HG03135 (cell line): ENCODE results near the gene PKDREJ.

ENCODE experiments used
- ATAC-seq: cut with Tn5 transposase; IDR thresholded peaks from one replicate; pipeline ENCODE4 v1.9.1; 2021; ENCODE audit warnings: mild to moderate bottlenecking, moderate library complexity; ENCODE audit not compliant: unreplicated experiment

The PKDREJ gene

DNA sequence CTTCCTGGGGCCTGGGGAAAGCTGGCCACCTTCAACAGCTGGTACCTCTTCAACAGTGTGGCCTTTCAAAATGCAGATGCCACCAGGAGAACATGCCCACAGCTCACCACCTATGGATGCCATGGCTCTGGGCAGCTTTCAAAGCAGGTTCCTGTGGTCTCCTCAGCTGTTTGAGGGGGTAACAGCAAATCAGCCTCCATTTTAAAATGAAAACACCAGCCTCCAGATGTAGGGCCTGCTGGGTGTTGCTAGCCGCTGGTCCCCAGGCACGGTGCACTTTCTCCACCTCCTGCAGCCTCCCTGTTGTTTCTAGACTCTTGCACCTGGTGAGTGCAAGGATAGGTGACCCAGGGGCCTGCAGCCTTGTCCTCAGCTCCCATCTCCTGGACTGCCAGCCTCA is 23.1 kb downstream of the PKDREJ start:
- ATAC-seq: no peak

DNA sequence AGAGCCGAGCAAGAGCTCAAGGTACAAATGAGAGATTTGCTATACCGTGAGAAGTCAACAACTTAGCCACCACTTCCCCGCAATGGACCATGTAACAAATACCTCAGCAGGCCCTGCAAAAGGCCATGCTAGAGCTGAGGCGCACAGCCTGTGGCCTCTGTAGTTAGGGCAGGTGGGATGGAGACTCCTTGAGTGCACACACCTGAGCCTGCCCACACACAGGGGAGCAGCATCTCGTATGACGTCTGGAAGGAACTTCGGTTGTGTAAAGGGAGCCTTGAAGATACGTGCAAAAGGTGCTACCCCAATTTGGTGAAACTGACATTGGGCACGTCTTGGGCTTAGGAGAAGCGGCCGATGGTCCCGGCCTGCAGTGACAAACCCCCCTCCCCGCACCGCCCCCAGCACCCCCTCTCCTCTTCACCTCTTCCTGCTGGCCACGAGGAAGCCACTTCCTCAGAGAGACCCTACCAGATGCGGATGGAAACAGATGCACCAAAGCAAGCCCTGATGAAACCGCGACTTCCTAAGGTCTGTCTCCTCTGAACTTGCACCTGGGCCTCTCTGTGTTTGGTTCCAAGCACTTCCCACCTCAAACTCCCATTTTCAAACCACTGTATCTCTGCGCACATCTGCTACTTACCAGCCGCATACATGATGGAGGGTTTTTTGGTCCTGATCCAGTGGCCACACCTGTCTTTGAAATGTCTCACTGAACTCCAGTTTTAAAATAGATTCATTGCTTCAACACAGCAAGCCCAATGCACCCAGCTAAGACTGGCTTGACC is 23.7 kb downstream of the PKDREJ start:
- no peak for ATAC-seq

GRCh38 chr22:46238541-46238940 is 24.6 kb downstream of the PKDREJ start:
- no peak for ATAC-seq

DNA sequence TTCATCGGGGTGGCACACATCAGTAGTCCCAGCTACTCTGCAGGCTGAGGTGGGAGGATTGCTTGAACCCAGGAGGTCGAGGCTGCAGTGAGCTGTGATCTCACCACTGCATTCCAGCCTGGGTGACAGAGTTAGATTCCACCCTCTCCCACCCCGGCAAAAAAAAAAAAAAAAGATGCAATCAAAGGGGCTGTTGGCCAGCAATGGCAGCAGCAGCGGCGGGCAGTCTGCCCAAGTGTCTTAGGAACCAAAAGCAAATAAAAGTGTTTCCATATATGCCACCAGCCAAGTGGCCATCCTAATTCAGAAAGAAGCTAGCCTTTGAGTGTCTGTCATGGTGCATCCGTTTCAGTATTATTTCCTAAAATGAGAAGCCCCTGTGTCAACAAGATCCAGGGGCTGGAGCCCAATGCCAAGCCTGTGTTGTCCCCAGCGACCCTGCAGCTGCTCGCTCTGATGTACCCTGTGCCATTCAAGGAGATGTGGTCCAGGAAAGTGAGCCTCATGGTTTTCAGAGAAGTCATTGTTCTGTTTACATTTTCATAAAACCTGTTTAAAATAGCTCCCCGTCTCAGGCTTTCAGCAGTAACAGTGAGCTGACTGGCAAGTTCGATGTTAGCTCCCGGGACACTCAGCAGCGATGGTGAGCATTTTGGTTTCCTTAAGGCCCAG is 25.6 kb downstream of the PKDREJ start:
- ATAC-seq: no peak

DNA sequence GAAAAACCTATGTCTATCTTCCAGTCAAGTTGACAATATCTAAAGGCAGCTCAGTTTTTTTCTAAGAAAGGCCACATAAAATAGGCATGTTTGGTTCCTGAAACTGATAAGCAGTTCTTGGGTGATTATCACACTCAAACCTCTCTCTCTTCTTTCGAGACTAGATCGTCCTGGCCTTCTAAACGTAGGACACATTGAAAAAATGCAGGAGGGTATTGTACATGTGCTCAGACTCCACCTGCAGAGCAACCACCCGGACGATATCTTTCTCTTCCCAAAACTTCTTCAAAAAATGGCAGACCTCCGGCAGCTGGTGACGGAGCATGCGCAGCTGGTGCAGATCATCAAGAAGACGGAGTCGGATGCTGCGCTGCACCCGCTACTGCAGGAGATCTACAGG is 28.2 kb downstream of the PKDREJ start:
- ATAC-seq: no peak

- no peak for ATAC-seq
Measured at GRCh38 chr22:46233231-46233630, 29.9 kb downstream of the PKDREJ start.

DNA sequence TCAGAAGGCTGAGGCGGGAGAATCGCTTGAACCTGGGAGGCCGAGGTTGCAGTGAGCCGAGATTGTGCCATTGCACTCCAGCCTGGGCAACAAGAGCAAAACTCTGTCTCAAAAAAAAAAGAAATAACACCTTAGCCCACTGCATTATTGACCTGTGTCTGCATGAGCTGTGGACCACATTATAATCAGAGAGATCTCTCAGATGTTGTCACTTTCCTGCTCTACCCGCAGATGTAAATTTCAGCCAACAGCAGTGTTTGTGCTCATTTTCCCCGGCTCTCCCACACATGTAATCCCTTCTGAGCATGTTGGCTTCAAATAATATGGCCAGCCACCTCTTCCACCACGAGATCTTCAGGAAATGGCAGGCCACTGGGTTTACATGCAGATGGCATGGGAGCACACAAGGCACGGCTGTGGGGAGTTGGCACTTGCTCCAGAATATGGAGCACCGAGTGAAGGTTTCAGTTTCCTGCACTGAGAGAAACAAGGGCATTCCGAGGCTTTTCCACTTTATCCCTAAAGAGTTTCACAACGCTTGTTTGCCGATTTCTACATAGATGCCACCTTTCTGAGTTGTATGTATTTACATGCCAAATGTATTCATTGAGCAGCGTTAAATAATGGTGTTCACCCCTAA is 32.8 kb downstream of the PKDREJ start:
- no peak for ATAC-seq

DNA sequence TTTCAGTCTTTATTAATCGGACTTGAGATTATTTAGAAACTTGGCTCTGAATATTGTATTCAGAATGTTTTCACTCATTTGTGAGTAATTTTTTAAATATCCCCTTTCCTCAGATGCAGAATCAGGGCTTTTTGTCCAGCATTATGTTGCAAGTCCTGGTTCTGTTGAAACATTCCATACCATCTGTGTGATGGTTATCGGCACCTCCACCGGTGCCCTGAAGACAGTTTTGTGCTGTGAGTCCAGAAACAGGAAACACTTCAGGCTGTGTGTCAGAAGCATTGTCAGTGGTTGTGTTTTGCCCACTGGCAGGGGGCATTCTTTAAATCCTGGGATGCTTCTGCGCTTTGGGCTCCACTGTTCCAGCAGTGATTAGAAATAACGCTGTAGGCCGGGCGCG is 33.4 kb downstream of the PKDREJ start:
- no peak for ATAC-seq

GRCh38 chr22:46226577-46226976 is 36.6 kb downstream of the PKDREJ start:
- no peak for ATAC-seq

DNA sequence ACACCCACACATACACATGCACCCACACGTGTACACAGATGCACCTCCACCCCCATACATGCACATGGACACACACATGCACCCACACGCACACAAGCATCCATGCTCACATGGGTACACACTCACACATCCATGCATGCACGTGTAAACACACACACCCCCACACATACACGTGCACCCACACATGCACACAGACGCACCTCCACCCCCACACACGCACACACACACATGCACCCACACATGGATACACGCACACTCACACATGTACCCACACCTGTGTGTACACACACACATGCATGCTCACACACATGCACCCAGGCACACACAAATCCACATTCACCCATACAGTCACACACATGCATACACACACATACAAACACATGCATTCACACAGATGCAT is 37.5 kb downstream of the PKDREJ start:
- no peak for ATAC-seq

- ATAC-seq: no peak
Measured at GRCh38 chr22:46224898-46225290, 38.2 kb downstream of the PKDREJ start.

GRCh38 chr22:46224044-46224897 is 38.9 kb downstream of the PKDREJ start:
- ATAC-seq: no peak

DNA sequence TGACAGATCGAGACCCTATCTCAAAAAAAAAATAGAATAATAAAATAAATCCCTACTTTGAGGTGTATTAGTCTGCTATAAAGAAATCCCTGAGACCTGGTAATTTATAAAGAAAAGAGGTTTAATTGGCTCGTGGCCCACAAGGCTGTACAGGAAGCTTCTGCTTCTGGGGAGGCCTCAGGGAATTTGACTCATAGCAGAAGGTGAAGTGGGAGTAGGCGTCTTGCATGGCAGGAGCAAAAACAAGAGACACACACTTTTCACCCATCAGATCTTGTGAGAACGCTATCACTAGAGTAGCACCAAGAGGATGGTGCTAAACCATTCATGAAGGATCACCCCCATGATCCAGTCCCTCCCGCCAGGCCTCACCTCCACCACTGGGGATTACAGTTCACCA is 42.2 kb downstream of the PKDREJ start:
- no peak for ATAC-seq

GRCh38 chr22:46219636-46220035 is 43.5 kb downstream of the PKDREJ start:
- no peak for ATAC-seq

GRCh38 chr22:46214616-46215015 is 48.5 kb downstream of the PKDREJ start:
- ATAC-seq: no peak

DNA sequence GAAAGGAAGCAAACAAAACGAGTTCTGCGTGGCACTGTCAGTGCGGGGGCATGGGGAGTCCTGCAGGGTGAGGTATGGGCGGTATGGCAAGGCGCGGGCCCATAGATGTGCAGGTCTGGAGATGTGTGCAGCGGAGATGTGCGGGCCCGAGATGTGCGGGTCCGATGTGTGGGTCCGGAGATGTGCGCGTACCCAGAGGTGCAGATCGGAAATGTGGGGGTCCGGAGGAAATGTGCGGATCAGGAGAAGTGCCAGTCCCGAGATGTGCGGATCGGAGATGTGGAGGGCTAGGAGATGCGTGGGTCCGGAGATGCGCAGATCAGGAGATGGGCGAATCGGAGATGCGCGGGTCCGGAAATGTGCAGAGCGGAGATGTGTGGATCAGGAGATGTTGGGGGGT is 49.0 kb downstream of the PKDREJ start:
- no peak for ATAC-seq

DNA sequence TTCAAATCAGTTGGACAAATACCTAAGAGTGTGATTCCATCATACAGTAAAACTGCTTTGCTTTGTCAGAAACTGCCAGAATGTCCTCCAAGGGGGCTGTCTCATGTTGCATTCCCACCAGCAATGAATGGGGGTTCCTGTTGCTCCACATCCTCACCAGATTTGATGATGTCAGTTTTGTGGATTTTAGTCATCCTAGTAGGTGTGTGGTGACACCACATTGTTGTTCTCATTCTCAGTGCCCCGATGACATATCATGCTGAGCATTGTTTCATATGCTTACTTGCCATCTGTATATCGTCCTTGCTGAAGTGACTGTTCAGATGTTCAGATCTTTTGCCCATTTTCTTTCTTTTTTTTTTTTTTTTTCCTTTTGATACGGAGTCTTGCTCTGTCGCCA is 50.1 kb downstream of the PKDREJ start:
- ATAC-seq: no peak

- no peak for ATAC-seq
Measured at GRCh38 chr22:46212195-46212594, 50.9 kb downstream of the PKDREJ start.

DNA sequence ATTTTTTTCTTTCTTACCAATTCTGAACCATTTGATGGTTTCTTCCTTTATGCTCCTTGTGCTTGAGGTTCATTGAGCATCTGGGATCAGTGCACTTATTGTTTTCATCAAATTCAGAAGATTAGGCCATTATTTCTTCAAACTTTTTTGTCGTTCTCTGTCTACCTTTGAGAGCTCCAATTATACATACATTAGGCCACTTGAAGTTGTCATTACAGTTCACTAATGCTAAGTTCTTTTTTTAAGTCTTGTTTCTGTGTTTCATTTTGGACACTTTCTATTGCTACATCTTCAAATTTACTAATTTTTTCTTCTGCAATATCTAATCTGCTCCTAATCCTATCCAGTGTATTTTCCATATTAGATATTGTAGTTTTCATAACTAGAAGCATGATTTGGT is 53.9 kb downstream of the PKDREJ start:
- no peak for ATAC-seq
